ENCODE measurements around the gene CD69.

DNA sequence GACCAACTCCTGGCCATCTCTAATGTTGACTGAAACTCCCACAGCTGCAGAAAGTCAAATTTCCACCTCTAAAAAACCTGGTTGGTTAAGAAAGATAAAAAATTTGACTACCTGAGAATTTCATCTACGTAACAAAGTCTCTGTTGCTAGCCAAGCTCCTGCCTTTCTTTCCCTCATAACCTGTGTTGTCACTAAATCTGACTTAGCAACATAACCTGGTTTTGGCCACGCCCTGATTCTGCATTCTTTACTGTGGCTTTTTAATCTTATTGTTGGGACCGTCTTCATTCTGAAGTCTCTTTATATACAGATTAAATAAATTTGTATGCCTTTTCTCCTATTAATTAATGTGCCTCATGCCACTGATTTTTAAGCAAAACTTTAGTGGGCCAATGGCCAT, 16.1 kb upstream of the CD69 start:
- no peak for TF ChIP-seq POLR2A (IDR thresholded peaks at IDR 0.05)
- TF ChIP-seq, protein P1, sequence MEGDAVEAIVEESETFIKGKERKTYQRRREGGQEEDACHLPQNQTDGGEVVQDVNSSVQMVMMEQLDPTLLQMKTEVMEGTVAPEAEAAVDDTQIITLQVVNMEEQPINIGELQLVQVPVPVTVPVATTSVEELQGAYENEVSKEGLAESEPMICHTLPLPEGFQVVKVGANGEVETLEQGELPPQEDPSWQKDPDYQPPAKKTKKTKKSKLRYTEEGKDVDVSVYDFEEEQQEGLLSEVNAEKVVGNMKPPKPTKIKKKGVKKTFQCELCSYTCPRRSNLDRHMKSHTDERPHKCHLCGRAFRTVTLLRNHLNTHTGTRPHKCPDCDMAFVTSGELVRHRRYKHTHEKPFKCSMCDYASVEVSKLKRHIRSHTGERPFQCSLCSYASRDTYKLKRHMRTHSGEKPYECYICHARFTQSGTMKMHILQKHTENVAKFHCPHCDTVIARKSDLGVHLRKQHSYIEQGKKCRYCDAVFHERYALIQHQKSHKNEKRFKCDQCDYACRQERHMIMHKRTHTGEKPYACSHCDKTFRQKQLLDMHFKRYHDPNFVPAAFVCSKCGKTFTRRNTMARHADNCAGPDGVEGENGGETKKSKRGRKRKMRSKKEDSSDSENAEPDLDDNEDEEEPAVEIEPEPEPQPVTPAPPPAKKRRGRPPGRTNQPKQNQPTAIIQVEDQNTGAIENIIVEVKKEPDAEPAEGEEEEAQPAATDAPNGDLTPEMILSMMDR (IDR thresholded peaks at IDR 0.05) = no peak

Data from thyroid gland (tissue), 4 donors.